Tracheal epithelial cell (primary cell): Measurements from ENCODE around the gene GAS6. TPM values are rescaled to one million over a fixed set of nuclear protein-coding genes. Genes with fewer than 3 reads are reported as not detected.

Experiments
- total RNA-seq: library from RNA; depleted of rRNA; stranded (reverse); fragments of >200 nt; gene quantifications from 2 replicates; pipeline ENCODE4 v1.2.1, GENCODE V29; 2014

GAS6 gene
- total RNA-seq: 53.7 and 130 TPM in 2 replicates

GRCh38 chr13:113863524-113864272 is at the start of gene GAS6:
GAS6 (minus strand) TSS chr13:113864076; CDS start chr13:113863920, 156 bp downstream.

Other genes starting within 250 kb of the GAS6 start
- not detected in 2 replicates for gene ATP4B, start 205.9 kb downstream of the GAS6 start, total RNA-seq
- gene GRK1, start 196.9 kb downstream of the GAS6 start, total RNA-seq: not detected in 2 replicates
- 0.48 and 3.0 TPM in 2 replicates for gene TMEM255B, start 104.8 kb downstream of the GAS6 start, total RNA-seq
- gene C13orf46, start 110.0 kb upstream of the GAS6 start, total RNA-seq: under 0.01 TPM in 1 of 2 replicates, not detected in the other